ENCODE data around the gene OAT. TPM values are rescaled to one million over a fixed set of nuclear protein-coding genes. Genes with fewer than 3 reads are reported as not detected.

OAT gene
- total and polyA plus RNA-seq, 8 donors = 26.1 to 243 (median 69.4) TPM

- Histone ChIP-seq H3K4me3 (no peak overlapping the region), H3K36me3 (no peaks in the 10 kb centered on the region), H3K27me3 (peaks cover 0 to 46% (median 18%) of the 10 kb centered on the region in 3 donors), H3K9me3 (no peaks in the 10 kb centered on the region), H3K4me1 (no peaks in the 10 kb centered on the region), H3K27ac (no peak overlapping the region)
- TF ChIP-seq POLR2AphosphoS5 (IDR thresholded peaks at IDR 0.05) (no peak), POLR2A (IDR thresholded peaks at IDR 0.05) (no peak), EP300 (IDR thresholded peaks at IDR 0.05) (no peak), CTCF (IDR thresholded peaks at IDR 0.05) (no peak)
- DNase-seq = no peak
- intact Hi-C loops (cut with DNase I; ENCODE audit: low total_unique reads) = loop anchor here (5.0 kb wide), 1 partner anchor 375 kb away; no protein-coding TSS in a partner anchor
- 79 to 90% (median 85%) methylated on average over 8 of the region's 8 CpGs for WGBS, 5 donors
These were observed 41.6 kb downstream of the OAT start for GRCh38 chr10:124377101-124377500.

- Histone ChIP-seq H3K27ac (no peak overlapping the region), H3K36me3 (no peaks in the 10 kb centered on the region), H3K4me3 (no peak overlapping the region), H3K27me3 (peaks cover 0 to 39% (median 16%) of the 10 kb centered on the region in 3 donors), H3K4me1 (no peaks in the 10 kb centered on the region), H3K9me3 (no peaks in the 10 kb centered on the region)
- TF ChIP-seq POLR2A (IDR thresholded peaks at IDR 0.05) (no peak), POLR2AphosphoS5 (IDR thresholded peaks at IDR 0.05) (no peak), EP300 (IDR thresholded peaks at IDR 0.05) (no peak), CTCF (IDR thresholded peaks at IDR 0.05) (no peak)
- whole genome bisulfite sequencing, 5 donors = 81 to 96% (median 85%) methylated on average over 7 to 9 of the region's 9 CpGs
- DNase-seq = no peak
- intact Hi-C loops (cut with DNase I; ENCODE audit: low total_unique reads) = loop anchor here (5.0 kb wide), 1 partner anchor 374 kb away; no protein-coding TSS in a partner anchor
These were observed 42.3 kb downstream of the OAT start for GRCh38 chr10:124376411-124376810.

GRCh38 chr10:124375691-124376090 lies 43.0 kb downstream of the OAT start:
- Histone ChIP-seq H3K4me1 (no peaks in the 10 kb centered on the region), H3K27ac (no peak overlapping the region), H3K36me3 (no peaks in the 10 kb centered on the region), H3K4me3 (no peak overlapping the region), H3K27me3 (peaks cover 0 to 37% (median 11%) of the 10 kb centered on the region in 3 donors), H3K9me3 (no peaks in the 10 kb centered on the region)
- DNase-seq = no peak
- TF ChIP-seq EP300 (IDR thresholded peaks at IDR 0.05) (no peak), CTCF (IDR thresholded peaks at IDR 0.05) (no peak), POLR2A (IDR thresholded peaks at IDR 0.05) (no peak)
- WGBS, 5 donors = 82 to 93% (median 90%) methylated on average over 10 to 11 of the region's 11 CpGs
- intact Hi-C loops (cut with DNase I; ENCODE audit: low total_unique reads) = loop anchor here (5.0 kb wide), 1 partner anchor 373 kb away; no protein-coding TSS in a partner anchor

- H3K36me3 ChIP-seq = no peaks in the 10 kb centered on the region
- 88 to 95% (median 92%) methylated on average over 3 to 5 of the region's 5 CpGs for WGBS, 5 donors
- no peak for DNase-seq
These were observed 43.4 kb downstream of the OAT start for GRCh38 chr10:124375353-124375614.

More at GRCh38 chr10:124375353-124375614, 43.4 kb downstream of the OAT start:
- H3K4me1 ChIP-seq = no peaks in the 10 kb centered on the region
- intact Hi-C loops (cut with DNase I; ENCODE audit: low total_unique reads) = loop anchor here (5.0 kb wide), 1 partner anchor 373 kb away; no protein-coding TSS in a partner anchor
- H3K27me3 ChIP-seq = peaks cover 0 to 37% (median 7%) of the 10 kb centered on the region in 3 donors
- H3K9me3 ChIP-seq = no peaks in the 10 kb centered on the region
- H3K4me3 ChIP-seq = no peak overlapping the region
- TF ChIP-seq POLR2AphosphoS5 (IDR thresholded peaks at IDR 0.05) (no peak), EP300 (IDR thresholded peaks at IDR 0.05) (no peak), POLR2A (IDR thresholded peaks at IDR 0.05) (no peak), CTCF (IDR thresholded peaks at IDR 0.05) (no peak)
- H3K27ac ChIP-seq = no peak overlapping the region

All from stomach (tissue), 9 donors.